ENCODE measurements around the gene GDF10.

The GDF10 gene

GRCh38 chr10:47330366-47330765 is 30.4 kb downstream of the GDF10 start:
- no peak for ATAC-seq
- TF ChIP-seq TSHZ2 (CRISPR knock-in tag; IDR thresholded peaks at IDR 0.05) (no peak), RARB (CRISPR knock-in tag; IDR thresholded peaks at IDR 0.05) (no peak), ZNF565 (CRISPR knock-in tag; conservative IDR thresholded peaks at IDR 0.05; ENCODE audit: low read depth) (no peak), CSDC2 (CRISPR knock-in tag; IDR thresholded peaks at IDR 0.05) (no peak), CSRNP3 (CRISPR knock-in tag; IDR thresholded peaks at IDR 0.05) (no peak), PPARA (CRISPR knock-in tag; IDR thresholded peaks at IDR 0.05; ENCODE audit: borderline replicate concordance) (no peak), PATZ1 (CRISPR knock-in tag; IDR thresholded peaks at IDR 0.05; ENCODE audit: borderline replicate concordance) (no peak), ARNTL (CRISPR knock-in tag; IDR thresholded peaks at IDR 0.05; ENCODE audit: borderline replicate concordance, low read depth) (no peak), ZNF8 (CRISPR knock-in tag; IDR thresholded peaks at IDR 0.05) (no peak), TCF4 (CRISPR knock-in tag; IDR thresholded peaks at IDR 0.05; ENCODE audit: borderline replicate concordance) (no peak), SNAI2 (CRISPR knock-in tag; IDR thresholded peaks at IDR 0.05) (no peak), ISL1 (CRISPR knock-in tag; IDR thresholded peaks at IDR 0.05) (no peak), CREB5 (CRISPR knock-in tag; IDR thresholded peaks at IDR 0.05; ENCODE audit: low read depth) (no peak)

- no peak for ATAC-seq
- TF ChIP-seq PPARA (CRISPR knock-in tag; IDR thresholded peaks at IDR 0.05; ENCODE audit: borderline replicate concordance): no peak
- no peak for TF ChIP-seq OSR1 (CRISPR knock-in tag; IDR thresholded peaks at IDR 0.05)
- TF ChIP-seq CREB5 (CRISPR knock-in tag; IDR thresholded peaks at IDR 0.05; ENCODE audit: low read depth): no peak
- no peak for TF ChIP-seq BACH2 (CRISPR knock-in tag; IDR thresholded peaks at IDR 0.05; ENCODE audit: borderline replicate concordance)
- TF ChIP-seq TSHZ2 (CRISPR knock-in tag; IDR thresholded peaks at IDR 0.05): no peak
- TF ChIP-seq GLIS3 (CRISPR knock-in tag; IDR thresholded peaks at IDR 0.05): no peak
- TF ChIP-seq CSRNP3 (CRISPR knock-in tag; IDR thresholded peaks at IDR 0.05): no peak
- no peak for TF ChIP-seq ARNTL (CRISPR knock-in tag; IDR thresholded peaks at IDR 0.05; ENCODE audit: borderline replicate concordance, low read depth)
- no peak for TF ChIP-seq ESRRG (CRISPR knock-in tag; IDR thresholded peaks at IDR 0.05)
- TF ChIP-seq RARB (CRISPR knock-in tag; IDR thresholded peaks at IDR 0.05): no peak
- no peak for TF ChIP-seq ZNF8 (CRISPR knock-in tag; IDR thresholded peaks at IDR 0.05)
These were observed 30.8 kb downstream of the GDF10 start for GRCh38 chr10:47330804-47331203.
